H1 (cell line): ENCODE data around the gene ADAM22. TPM values are rescaled to one million over a fixed set of nuclear protein-coding genes. Genes with fewer than 3 reads are reported as not detected.

Experiments used
- CHD1 ChIP-seq: IDR thresholded peaks from 2 replicates; pipeline ENCODE4 v1.6.1; 2012; ENCODE audit warnings: low read depth, low read length, improper control_type of control experiment
- HDAC6 ChIP-seq: IDR thresholded peaks from one replicate; pipeline ENCODE4 v1.7.1; 2012; ENCODE audit warnings: low read depth, mild to moderate bottlenecking, inconsistent platforms, low read length, moderate library complexity
- PHF8 ChIP-seq: fragments of 200-600 bp; sonication (generic); conservative IDR thresholded peaks from 2 replicates; pipeline ENCODE4 v1.7.1; 2012; ENCODE audit warnings: low read depth, mild to moderate bottlenecking, inconsistent platforms, low read length, moderate library complexity
- POLR2A ChIP-seq, 2 experiments: IDR thresholded peaks; 1 replicate in 1 of 2; 2 replicates in 1 of 2; pipeline ENCODE4 v1.6.1; 2011; ENCODE audit warnings: low read depth in 2 of 2, low read length in 2 of 2, mild to moderate bottlenecking in 2 of 2; ENCODE audit errors: control extremely low read depth in 1 of 2
- SIX5 ChIP-seq: IDR thresholded peaks from 2 replicates; pipeline ENCODE4 v1.6.1; 2011; ENCODE audit warnings: mild to moderate bottlenecking, low read depth, low read length
- SRF ChIP-seq: IDR thresholded peaks from 2 replicates; pipeline ENCODE4 v1.6.1; 2011; ENCODE audit warnings: mild to moderate bottlenecking, low read depth, low read length, moderate library complexity
- SUZ12 ChIP-seq: fragments of 200-600 bp; sonication (generic); IDR thresholded peaks from 2 replicates; pipeline ENCODE4 v1.6.1; 2012; ENCODE audit warnings: mild to moderate bottlenecking, inconsistent platforms, low read length, moderate library complexity, mixed read lengths
- TCF12 ChIP-seq: IDR thresholded peaks from 2 replicates; pipeline ENCODE4 v1.6.1; 2011; ENCODE audit warnings: low read depth, mild to moderate bottlenecking, low read length
- YY1 ChIP-seq: IDR thresholded peaks from 2 replicates; pipeline ENCODE4 v1.6.1; 2011; ENCODE audit warnings: low read depth, mild to moderate bottlenecking, low read length
- polyA plus RNA-seq, 7 experiments: library from polyadenylated mRNA; depleted of rRNA in 3 of 7; stranded (reverse) in 5 of 7; unstranded in 2 of 7; fragments of >200 nt in 5 of 7; fragments of 200-250 nt in 2 of 7; gene quantifications; 1 replicate in 5 of 7; 2 replicates in 1 of 7; 4 replicates in 1 of 7; pipeline versions ENCODE4 v1.2.1 to v1.2.3, GENCODE V29; 2011 to 2013; ENCODE audit warnings: missing spikeins in 2 of 7, mixed read lengths in 2 of 7
- total RNA-seq: library from RNA; stranded (reverse); fragmentation: NEBNext Ultra II Directional; extraction: Animal tissue kit (Norgen Biotek cat#: 25700); gene quantifications from 2 replicates; pipeline ENCODE4 v1.2.1, GENCODE V29; 2021

Gene ADAM22
- total and polyA plus RNA-seq, 2 of the 8 experiments (the other 6 are each of a cell fraction or from before 2014, with no cell fraction given) = 4.6 to 21.4 TPM

DNA sequence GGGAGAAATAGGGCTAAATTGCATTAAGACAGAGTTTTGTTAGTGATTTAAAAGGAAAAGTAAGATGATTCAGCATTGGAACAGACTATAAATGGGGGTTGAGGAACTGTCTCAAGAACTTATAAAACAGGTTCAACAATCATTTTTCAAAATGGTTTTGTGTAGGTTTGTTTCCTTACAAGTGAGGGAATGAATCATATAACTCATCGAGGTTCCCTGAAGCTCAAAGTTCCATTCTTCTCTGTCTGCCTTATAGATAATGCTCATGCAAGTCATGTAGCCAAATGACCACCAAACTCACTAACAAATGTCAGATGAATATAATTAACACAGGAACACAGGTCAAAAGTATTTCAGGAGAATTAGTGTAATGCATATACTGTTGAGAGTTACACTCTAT is 27.7 kb downstream of the ADAM22 start (continued):
- TF ChIP-seq CHD1 (no peak), HDAC6 (no peak), SUZ12 (no peak), PHF8 (no peak), SRF (no peak), TCF12 (no peak), POLR2A (IDR thresholded peaks at IDR 0.05; ENCODE audit: control extremely low read depth in 1 of 2, low read depth in 2 of 2, low read length in 2 of 2) (no peak), YY1 (no peak), SIX5 (no peak)
